Left lung (tissue), 10 donors: Measurements from ENCODE around the gene GPD2. TPM values are rescaled to one million over a fixed set of nuclear protein-coding genes. Genes with fewer than 3 reads are reported as not detected.

Source experiments
- ATAC-seq: fragments of 200-7000 bp; cut with Tn5 transposase; one replicate; pipeline ENCODE4 v1.9.1; 2020; ENCODE audit warnings: moderate library complexity
- DNase-seq, 4 donors: peaks; one replicate each; pipeline ENCODE4 v3.0.0-alpha.2; 2013 to 2020
- H3K27ac ChIP-seq, 2 donors: fragments of 200-600 bp; sonication (generic) in 1 of 2; one replicate each; pipeline versions ENCODE4 v1.5.0 to v1.8.0; 2020 to 2021
- H3K27me3 ChIP-seq, 2 donors: fragments of 200-600 bp; sonication (generic) in 1 of 2; one replicate each; pipeline versions ENCODE4 v1.5.0 to v1.8.0; 2020 to 2021
- H3K36me3 ChIP-seq, 2 donors: fragments of 200-600 bp; sonication (generic) in 1 of 2; one replicate each; pipeline versions ENCODE4 v1.5.0 to v1.8.0; 2020 to 2021
- H3K4me1 ChIP-seq, 2 donors: fragments of 200-600 bp; one replicate each; pipeline ENCODE4 v1.8.0; 2021
- H3K4me3 ChIP-seq, 2 donors: fragments of 200-600 bp; sonication (generic) in 1 of 2; one replicate each; pipeline versions ENCODE4 v1.5.0 to v1.8.0; 2020 to 2021; ENCODE audit warnings: mild to moderate bottlenecking in 1 of 2
- H3K9me3 ChIP-seq, 2 donors: fragments of 200-600 bp; sonication (generic) in 1 of 2; one replicate each; pipeline versions ENCODE4 v1.5.0 to v1.8.0; 2020 to 2021
- CTCF ChIP-seq, 2 donors: fragments of 200-600 bp; sonication (generic) in 1 of 2; IDR thresholded peaks; one replicate each; pipeline versions ENCODE4 v1.5.0 to v1.8.0; 2021; ENCODE audit warnings: antibody characterized with exemption in 2 of 2
- intact Hi-C, 2 donors: fragments of 100-400 bp; cut with DNase I; formaldehyde crosslinking; loops; one replicate each; pipeline versions ENCODE4 v1.11.2 to v1.14.2; 2022
- polyA plus RNA-seq, 6 donors: library from polyadenylated mRNA; unstranded; fragments of 120-200 nt; gene quantifications; one replicate each; pipeline ENCODE4 v1.2.1, GENCODE V29; 2013; ENCODE audit not compliant: insufficient read length in 6 of 6
- total RNA-seq, 2 donors: library from RNA; stranded (reverse); fragmentation: NEBNext Ultra II Directional; extraction: Animal tissue kit (Norgen Biotek cat#: 25700); gene quantifications; one replicate each; pipeline ENCODE4 v1.2.1, GENCODE V29; 2021
- donor health status: DM: no; HTN: yes; CAD: no.
- donor health status: DM: no; HTN: no; CAD: no.

The GPD2 gene
- total and polyA plus RNA-seq, 8 donors = 23.7 to 44.3 (median 26.8) TPM

- Histone ChIP-seq H3K4me1 (peaks cover 0 to 4% of the 10 kb centered on the region in 2 donors), H3K36me3 (peaks cover 0 to 3% of the 10 kb centered on the region in 2 donors), H3K4me3 (no peak overlapping the region), H3K9me3 (no peaks in the 10 kb centered on the region), H3K27ac (no peak overlapping the region), H3K27me3 (no peaks in the 10 kb centered on the region)
- ATAC-seq (no peak), DNase-seq (no peak)
- intact Hi-C loops = no loop called here
- no peak for TF ChIP-seq CTCF (IDR thresholded peaks at IDR 0.05)
Observed at GRCh38 chr2:156536534-156536933, 100.4 kb downstream of the GPD2 start.

- H3K9me3 ChIP-seq = no peaks in the 10 kb centered on the region
- TF ChIP-seq CTCF (IDR thresholded peaks at IDR 0.05) = no peak
- H3K36me3 ChIP-seq = no peaks in the 10 kb centered on the region
- no peak overlapping the region for H3K4me3 ChIP-seq
- no peak overlapping the region for H3K27ac ChIP-seq
- intact Hi-C loops = no loop called here
- peaks cover 0 to 4% of the 10 kb centered on the region in 2 donors for H3K4me1 ChIP-seq
- no peak for DNase-seq
- no peak for ATAC-seq
- no peaks in the 10 kb centered on the region for H3K27me3 ChIP-seq
Observed at GRCh38 chr2:156537141-156537540, 101.0 kb downstream of the GPD2 start.

GRCh38 chr2:156538083-156538504 lies 101.9 kb downstream of the GPD2 start:
- Histone ChIP-seq H3K4me1 (peaks cover 0 to 4% of the 10 kb centered on the region in 2 donors), H3K27me3 (no peaks in the 10 kb centered on the region), H3K36me3 (no peaks in the 10 kb centered on the region), H3K27ac (no peak overlapping the region), H3K9me3 (no peaks in the 10 kb centered on the region), H3K4me3 (no peak overlapping the region)
- ATAC-seq (no peak), DNase-seq (no peak)
- intact Hi-C loops = no loop called here
- TF ChIP-seq CTCF (IDR thresholded peaks at IDR 0.05) = no peak

- ATAC-seq = no peak
- no peak for TF ChIP-seq CTCF (IDR thresholded peaks at IDR 0.05)
- Histone ChIP-seq H3K27ac (no peak overlapping the region), H3K9me3 (no peaks in the 10 kb centered on the region), H3K27me3 (no peaks in the 10 kb centered on the region), H3K4me3 (no peak overlapping the region), H3K4me1 (peaks cover 0 to 4% of the 10 kb centered on the region in 2 donors), H3K36me3 (no peaks in the 10 kb centered on the region)
- intact Hi-C loops = no loop called here
- no peak for DNase-seq
Observed at GRCh38 chr2:156539086-156539860, 103.1 kb downstream of the GPD2 start.

GRCh38 chr2:156540706-156541105 lies 104.5 kb downstream of the GPD2 start:
- DNase-seq (no peak), ATAC-seq (no peak)
- TF ChIP-seq CTCF (IDR thresholded peaks at IDR 0.05) = no peak
- intact Hi-C loops = no loop called here
- Histone ChIP-seq H3K27ac (no peak overlapping the region), H3K27me3 (no peaks in the 10 kb centered on the region), H3K36me3 (no peaks in the 10 kb centered on the region), H3K4me3 (no peak overlapping the region), H3K9me3 (no peaks in the 10 kb centered on the region), H3K4me1 (peaks cover 0 to 4% of the 10 kb centered on the region in 2 donors)
